Esophagus muscularis mucosa (tissue), 3 donors: ENCODE measurements around the gene MB.

Experiments
- CTCF ChIP-seq, 3 experiments: fragments of 200-600 bp in 2 of 3; fragments of 450-650 bp in 1 of 3; sonication (generic) in 2 of 3; IDR thresholded peaks; one replicate each; pipeline ENCODE4 v1.5.1; 2017 to 2019; ENCODE audit warnings: antibody characterized with exemption in 3 of 3, mild to moderate bottlenecking in 2 of 3, moderate library complexity in 1 of 3
- POLR2A ChIP-seq: fragments of 450-650 bp; IDR thresholded peaks from one replicate; pipeline ENCODE4 v1.6.1; 2017; ENCODE audit warnings: antibody characterized with exemption, moderate library complexity, mild to moderate bottlenecking, low read depth
- POLR2AphosphoS5 ChIP-seq, 2 donors: sonication (generic); formaldehyde crosslinking; IDR thresholded peaks; one replicate each; pipeline ENCODE4 v1.6.1; 2017; ENCODE audit warnings: antibody characterized with exemption in 2 of 2

DNA sequence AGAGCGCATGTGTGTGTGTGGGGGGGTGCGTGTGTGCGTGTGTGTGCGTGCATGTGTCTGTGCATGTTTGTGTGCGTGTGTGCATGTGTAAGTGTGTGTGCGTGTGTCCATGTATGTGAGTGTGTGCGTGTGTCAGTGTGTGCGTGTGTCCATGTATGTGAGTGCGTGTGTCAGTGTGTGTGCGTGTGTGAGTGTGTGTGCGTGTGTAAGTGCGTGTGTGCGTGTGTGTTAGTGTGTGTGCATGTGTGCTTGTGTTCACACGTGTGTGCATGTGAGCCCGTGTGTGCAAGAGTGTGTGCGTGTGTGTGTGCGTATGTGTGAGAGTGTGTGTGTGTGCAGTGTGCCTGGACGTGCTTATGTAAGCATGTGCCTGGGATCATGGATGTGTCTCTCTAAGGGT lies 16.4 kb upstream of the MB start:
- TF ChIP-seq CTCF (IDR thresholded peaks at IDR 0.05) (no peak), POLR2A (no peak), POLR2AphosphoS5 (IDR thresholded peaks at IDR 0.05) (no peak)
